SK-N-SH (cell line): ENCODE results near the gene TNK2. TPM values are rescaled to one million over a fixed set of nuclear protein-coding genes. Genes with fewer than 3 reads are reported as not detected.

Experiments
- CTCF ChIA-PET: fragments of 300-600, 350-600 bp; formaldehyde crosslinking; extraction: SDS; loops from one replicate; lab custom pipeline; 2021; lab: Yijun Ruan, JAX
- POLR2A ChIA-PET: fragments of 350-600 bp; sonication (Branson Sonifier 250); formaldehyde crosslinking; extraction: SDS; loops from one replicate; lab custom pipeline; 2020; ENCODE audit warnings: antibody characterized with exemption, inconsistent platforms; lab: Yijun Ruan, JAX
- DNase-seq: peaks from one replicate; pipeline ENCODE4 v3.0.0; 2012
- H2AFZ ChIP-seq: fragments of 200-600 bp; sonication (generic); 2 replicates; pipeline ENCODE4 v1.8.1; 2016; ENCODE audit warnings: antibody characterized with exemption, mild to moderate bottlenecking, low read depth
- H3F3A ChIP-seq: fragments of 200-600 bp; sonication (generic); replicated peaks from 2 replicates; pipeline ENCODE3; 2016; ENCODE audit warnings: antibody characterized with exemption, mild to moderate bottlenecking; ENCODE audit not compliant: insufficient read depth
- H3K27ac ChIP-seq, 2 experiments: fragments of 200-500 bp in 1 of 2; fragments of 200-600 bp in 1 of 2; sonication (Bioruptor generic) in 1 of 2; sonication (generic), shearing (Covaris generic) in 1 of 2; 2 replicates each; pipeline versions ENCODE4 v1.5.1 to v1.6.1; 2014 to 2016; ENCODE audit warnings: low read depth in 2 of 2, inconsistent platforms in 1 of 2, low read length in 1 of 2, mild to moderate bottlenecking in 1 of 2, mixed read lengths in 1 of 2
- H3K27me3 ChIP-seq: fragments of 200-600 bp; sonication (generic), shearing (Covaris generic); 2 replicates; pipeline ENCODE4 v1.6.1; 2016; ENCODE audit warnings: mixed run types; ENCODE audit not compliant: insufficient read depth
- H3K36me3 ChIP-seq, 2 experiments: fragments of 200-500 bp in 1 of 2; fragments of 200-600 bp in 1 of 2; sonication (Bioruptor generic) in 1 of 2; sonication (generic) in 1 of 2; replicated peaks in 1 of 2; 2 replicates each; pipeline versions ENCODE3 to v1.5.1; 2014 to 2016; ENCODE audit warnings: low read length in 1 of 2, mild to moderate bottlenecking in 1 of 2; ENCODE audit not compliant: insufficient read depth in 2 of 2, control insufficient read depth in 1 of 2
- H3K4me1 ChIP-seq, 2 experiments: fragments of 200-500 bp in 1 of 2; fragments of 200-600 bp in 1 of 2; sonication (Bioruptor generic) in 1 of 2; sonication (generic), shearing (Covaris generic) in 1 of 2; 2 replicates each; pipeline versions ENCODE4 v1.5.1 to v1.6.1; 2014 to 2016; ENCODE audit warnings: low read depth in 1 of 2, low read length in 1 of 2, mixed run types in 1 of 2; ENCODE audit not compliant: insufficient read depth in 2 of 2, control insufficient read depth in 1 of 2
- H3K4me2 ChIP-seq: fragments of 200-600 bp; sonication (generic), shearing (Covaris generic); 2 replicates; pipeline ENCODE4 v1.6.1; 2017; ENCODE audit warnings: mixed run types
- H3K4me3 ChIP-seq, 2 experiments: fragments of 200-500 bp in 1 of 2; fragments of 200-600 bp in 1 of 2; sonication (Bioruptor generic) in 1 of 2; sonication (generic), shearing (Covaris generic) in 1 of 2; 2 replicates each; pipeline versions ENCODE4 v1.5.1 to v1.8.1; 2014 to 2016; ENCODE audit warnings: low read depth in 2 of 2, inconsistent platforms in 1 of 2, low read length in 1 of 2, mild to moderate bottlenecking in 1 of 2, mixed read lengths in 1 of 2, moderate library complexity in 1 of 2
- H3K79me2 ChIP-seq: fragments of 200-600 bp; sonication (generic); 2 replicates; pipeline ENCODE4 v1.8.1; 2017; ENCODE audit warnings: mild to moderate bottlenecking; ENCODE audit not compliant: insufficient read depth
- H3K9ac ChIP-seq: fragments of 200-600 bp; sonication (generic); 2 replicates; pipeline ENCODE4 v1.6.1; 2017; ENCODE audit warnings: mixed run types
- H3K9me2 ChIP-seq: fragments of 200-600 bp; sonication (generic); 2 replicates; pipeline ENCODE4 v1.6.1; 2017; ENCODE audit warnings: mixed run types
- H3K9me3 ChIP-seq: fragments of 200-600 bp; sonication (generic); 2 replicates; pipeline ENCODE4 v1.6.1; 2017; ENCODE audit warnings: mixed run types, mild to moderate bottlenecking, moderate library complexity
- H4K20me1 ChIP-seq: fragments of 200-600 bp; sonication (generic); 2 replicates; pipeline ENCODE4 v1.6.1; 2017; ENCODE audit warnings: mild to moderate bottlenecking, mixed run types; ENCODE audit not compliant: insufficient read depth
- CHD2 ChIP-seq: fragments of 150-350 bp; IDR thresholded peaks from 2 replicates; pipeline ENCODE4 v1.6.1; 2018; ENCODE audit warnings: low read length; ENCODE audit not compliant: partially characterized antibody
- ELF1 ChIP-seq: IDR thresholded peaks from 2 replicates; pipeline ENCODE4 v1.4.0; 2012
- EP300 ChIP-seq, 2 experiments: IDR thresholded peaks; 2 replicates each; pipeline versions ENCODE4 v1.4.0 to v1.6.1; 2012; ENCODE audit warnings: borderline replicate concordance in 1 of 2, low read depth in 1 of 2, low read length in 1 of 2
- EZH2phosphoT487 ChIP-seq: fragments of 200-600 bp; sonication (generic); IDR thresholded peaks from 2 replicates; pipeline ENCODE4 v1.6.1; 2017; ENCODE audit warnings: low read depth, mixed run types, mild to moderate bottlenecking, antibody characterized with exemption, moderate library complexity, borderline replicate concordance
- FOSL2 ChIP-seq: IDR thresholded peaks from 2 replicates; pipeline ENCODE4 v1.4.0; 2012; ENCODE audit warnings: low read depth, mild to moderate bottlenecking, moderate library complexity, borderline replicate concordance
- FOXM1 ChIP-seq: IDR thresholded peaks from 2 replicates; pipeline ENCODE4 v1.4.0; 2012; ENCODE audit warnings: low read depth, mild to moderate bottlenecking
- GABPA ChIP-seq: IDR thresholded peaks from 2 replicates; pipeline ENCODE4 v1.4.0; 2012; ENCODE audit warnings: low read depth, mild to moderate bottlenecking
- GATA2 ChIP-seq: sonication (generic); formaldehyde crosslinking; IDR thresholded peaks from 2 replicates; pipeline ENCODE4 v1.5.0; 2020; ENCODE audit warnings: mild to moderate bottlenecking, missing genetic modification reagents
- IRF3 ChIP-seq: fragments of 150-350 bp; IDR thresholded peaks from 2 replicates; pipeline ENCODE4 v1.6.1; 2016; ENCODE audit warnings: mild to moderate bottlenecking, low read depth, low read length
- JUND ChIP-seq: IDR thresholded peaks from 2 replicates; pipeline ENCODE4 v1.4.0; 2012
- MAX ChIP-seq: IDR thresholded peaks from 2 replicates; pipeline ENCODE4 v1.4.0; 2012; ENCODE audit warnings: low read depth
- MXI1 ChIP-seq: IDR thresholded peaks from 2 replicates; pipeline ENCODE4 v1.6.1; 2012; ENCODE audit warnings: mild to moderate bottlenecking, low read depth, low read length, improper control_type of control experiment
- NFIC ChIP-seq: IDR thresholded peaks from 2 replicates; pipeline ENCODE4 v1.4.0; 2012; ENCODE audit warnings: borderline replicate concordance
- RAD21 ChIP-seq: IDR thresholded peaks from 2 replicates; pipeline ENCODE4 v1.6.1; 2012; ENCODE audit warnings: mild to moderate bottlenecking, low read length
- RCOR1 ChIP-seq: fragments of 150-350 bp; IDR thresholded peaks from 2 replicates; pipeline ENCODE4 v1.6.1; 2017; ENCODE audit warnings: antibody characterized with exemption, low read length
- RXRA ChIP-seq: IDR thresholded peaks from 2 replicates; pipeline ENCODE4 v1.4.0; 2012; ENCODE audit warnings: low read depth, mild to moderate bottlenecking, borderline replicate concordance
- SMC3 ChIP-seq: IDR thresholded peaks from 2 replicates; pipeline ENCODE4 v1.6.1; 2012; ENCODE audit warnings: low read depth, low read length, improper control_type of control experiment
- TCF12 ChIP-seq: IDR thresholded peaks from 2 replicates; pipeline ENCODE4 v1.4.0; 2012
- TEAD4 ChIP-seq: IDR thresholded peaks from 2 replicates; pipeline ENCODE4 v1.4.0; 2012; ENCODE audit warnings: mild to moderate bottlenecking, borderline replicate concordance; ENCODE audit not compliant: insufficient read depth
- YY1 ChIP-seq: IDR thresholded peaks from 2 replicates; pipeline ENCODE4 v1.4.0; 2012; ENCODE audit warnings: low read depth, mild to moderate bottlenecking
- WGBS: methylation state at CpG from one replicate; pipeline ENCODE4 v1.1.6; 2017; ENCODE audit warnings: low lambda C conversion rate; 5-methylcytosine and 5-hydroxymethylcytosine counted together
- polyA plus RNA-seq, 3 experiments: library from polyadenylated mRNA; depleted of rRNA; stranded (reverse); fragments of >200 nt; gene quantifications; 2 replicates each; pipeline ENCODE4 v1.2.3, GENCODE V29; 2012
- TF ChIP-seq, protein P1 (sequence below): IDR thresholded peaks from 2 replicates; pipeline ENCODE4 v1.4.0; 2012; ENCODE audit warnings: low read depth, borderline replicate concordance
- TF ChIP-seq, protein P2 (sequence below): IDR thresholded peaks from 2 replicates; pipeline ENCODE4 v1.4.0; 2012; ENCODE audit warnings: low read depth, borderline replicate concordance
- TF ChIP-seq, protein P3 (sequence below): fragments of 200-600 bp; sonication (generic); IDR thresholded peaks from 2 replicates; pipeline ENCODE4 v1.6.1; 2017; ENCODE audit warnings: antibody characterized with exemption, mild to moderate bottlenecking, moderate library complexity
- TF ChIP-seq, protein P4 (sequence below): IDR thresholded peaks from 2 replicates; pipeline ENCODE4; 2012

The TNK2 gene
- polyA plus RNA-seq, 1 of the 3 experiments (the other 2 are of a cell fraction): 17.3 TPM

DNA sequence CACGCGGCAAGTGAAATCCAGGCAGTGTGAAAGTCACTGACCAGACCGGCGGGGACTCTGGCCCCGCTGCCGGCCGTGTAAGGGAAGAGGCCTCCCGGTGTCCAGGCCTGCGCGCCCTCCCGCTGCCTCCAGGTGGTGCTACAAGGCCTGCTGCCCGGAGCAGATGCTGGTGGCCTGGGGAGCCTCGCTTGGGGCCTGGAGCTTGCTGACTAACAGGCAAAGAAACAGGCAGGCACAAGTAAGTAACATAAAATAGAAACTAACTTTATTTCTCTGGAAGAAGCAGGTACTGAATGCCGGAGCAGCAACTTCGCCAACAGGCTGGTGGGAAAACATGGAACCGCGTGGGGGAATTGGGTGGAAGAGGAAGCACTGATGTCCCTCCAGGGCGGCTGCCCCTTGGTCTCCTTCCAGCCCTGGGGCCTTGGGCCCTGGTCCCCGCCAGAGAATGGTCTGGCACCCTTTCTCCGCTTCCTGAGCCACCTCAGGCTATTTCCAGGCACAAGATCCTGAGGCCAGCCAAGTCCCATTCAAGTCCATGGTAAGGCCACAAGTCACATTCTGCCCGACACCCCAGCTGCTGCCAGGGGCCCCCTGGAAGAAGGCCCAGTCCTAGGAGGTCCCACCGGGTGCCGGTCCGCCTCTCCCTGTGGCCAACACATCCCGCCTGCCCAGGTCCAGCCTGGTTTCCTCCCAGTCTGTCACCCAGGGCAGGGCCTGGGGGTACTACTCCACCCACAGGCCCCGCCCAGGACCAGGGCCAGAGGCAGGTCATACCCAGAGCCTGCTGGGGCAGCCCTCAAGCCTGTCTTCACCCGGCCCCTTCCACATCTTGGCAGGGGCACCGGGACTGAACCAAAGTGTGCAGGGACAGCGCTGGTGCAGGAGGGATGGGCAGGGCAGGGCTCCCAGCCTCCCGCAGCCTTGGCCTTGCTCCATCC lies 45.0 kb downstream of the TNK2 start:
- H3K79me2 ChIP-seq: no peaks in the 10 kb centered on the region
- no peaks in the 10 kb centered on the region for H3K9me2 ChIP-seq
- H3K27ac ChIP-seq: peak overlapping the region in 1 of 2 experiments; percentile 1; a peak in 2 of 4 replicates
- H3K36me3 ChIP-seq: peaks cover 0 to 28% of the 10 kb centered on the region in 2 experiments
- DNase-seq: peak; percentile 94
- H3K27me3 ChIP-seq: no peaks in the 10 kb centered on the region
- no peak overlapping the region for H2AFZ ChIP-seq
- H3K4me2 ChIP-seq: no peak overlapping the region
- 50% methylated on average over 15 of the region's 30 CpGs for WGBS
- H4K20me1 ChIP-seq: no peaks in the 10 kb centered on the region
- ChIA-PET POLR2A (interaction anchor here (0.6 kb wide), 1 partner anchor 32 kb away, joined by 3 read pairs; no protein-coding TSS in a partner anchor), CTCF (interaction anchor here (0.6 to 16.4 kb wide), 9 partner anchors 8 to 328 kb away, joined by 3 to 606 read pairs (median 4); partner anchors contain the start of gene TNK2)
- H3K4me3 ChIP-seq: no peak overlapping the region; a peak in 1 of 4 replicates
- peaks cover 12% of the 10 kb centered on the region for H3F3A ChIP-seq
- H3K9me3 ChIP-seq: no peaks in the 10 kb centered on the region
- H3K9ac ChIP-seq: no peak overlapping the region
- H3K4me1 ChIP-seq: peaks cover 0 to 6% of the 10 kb centered on the region in 2 experiments; a peak in 1 of 4 replicates
- TF ChIP-seq, protein P1, sequence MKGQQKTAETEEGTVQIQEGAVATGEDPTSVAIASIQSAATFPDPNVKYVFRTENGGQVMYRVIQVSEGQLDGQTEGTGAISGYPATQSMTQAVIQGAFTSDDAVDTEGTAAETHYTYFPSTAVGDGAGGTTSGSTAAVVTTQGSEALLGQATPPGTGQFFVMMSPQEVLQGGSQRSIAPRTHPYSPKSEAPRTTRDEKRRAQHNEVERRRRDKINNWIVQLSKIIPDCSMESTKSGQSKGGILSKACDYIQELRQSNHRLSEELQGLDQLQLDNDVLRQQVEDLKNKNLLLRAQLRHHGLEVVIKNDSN: no peak
- TF ChIP-seq FOSL2 (no peak), EZH2phosphoT487 (no peak), RXRA (no peak), RCOR1 (no peak), MAX (peak; percentile 49; the same call in 1 of the 2 replicates), MXI1 (peak; percentile 44; the same call in 1 of the 2 replicates), RAD21 (peak; percentile 87), TCF12 (peak; percentile 35; the same call in 1 of the 2 replicates), SMC3 (peak; percentile 97), JUND (no peak), YY1 (no peak), CHD2 (no peak), EP300 (IDR thresholded peaks at IDR 0.05; ENCODE audit: borderline replicate concordance in 1 of 2, low read depth in 1 of 2, low read length in 1 of 2) (no peak), IRF3 (no peak), GABPA (no peak), GATA2 (CRISPR knock-in tag) (no peak), NFIC (no peak), FOXM1 (no peak), TEAD4 (no peak), ELF1 (no peak)
- TF ChIP-seq, protein P2, sequence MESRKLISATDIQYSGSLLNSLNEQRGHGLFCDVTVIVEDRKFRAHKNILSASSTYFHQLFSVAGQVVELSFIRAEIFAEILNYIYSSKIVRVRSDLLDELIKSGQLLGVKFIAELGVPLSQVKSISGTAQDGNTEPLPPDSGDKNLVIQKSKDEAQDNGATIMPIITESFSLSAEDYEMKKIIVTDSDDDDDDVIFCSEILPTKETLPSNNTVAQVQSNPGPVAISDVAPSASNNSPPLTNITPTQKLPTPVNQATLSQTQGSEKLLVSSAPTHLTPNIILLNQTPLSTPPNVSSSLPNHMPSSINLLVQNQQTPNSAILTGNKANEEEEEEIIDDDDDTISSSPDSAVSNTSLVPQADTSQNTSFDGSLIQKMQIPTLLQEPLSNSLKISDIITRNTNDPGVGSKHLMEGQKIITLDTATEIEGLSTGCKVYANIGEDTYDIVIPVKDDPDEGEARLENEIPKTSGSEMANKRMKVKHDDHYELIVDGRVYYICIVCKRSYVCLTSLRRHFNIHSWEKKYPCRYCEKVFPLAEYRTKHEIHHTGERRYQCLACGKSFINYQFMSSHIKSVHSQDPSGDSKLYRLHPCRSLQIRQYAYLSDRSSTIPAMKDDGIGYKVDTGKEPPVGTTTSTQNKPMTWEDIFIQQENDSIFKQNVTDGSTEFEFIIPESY: no peak
- TF ChIP-seq, protein P3, sequence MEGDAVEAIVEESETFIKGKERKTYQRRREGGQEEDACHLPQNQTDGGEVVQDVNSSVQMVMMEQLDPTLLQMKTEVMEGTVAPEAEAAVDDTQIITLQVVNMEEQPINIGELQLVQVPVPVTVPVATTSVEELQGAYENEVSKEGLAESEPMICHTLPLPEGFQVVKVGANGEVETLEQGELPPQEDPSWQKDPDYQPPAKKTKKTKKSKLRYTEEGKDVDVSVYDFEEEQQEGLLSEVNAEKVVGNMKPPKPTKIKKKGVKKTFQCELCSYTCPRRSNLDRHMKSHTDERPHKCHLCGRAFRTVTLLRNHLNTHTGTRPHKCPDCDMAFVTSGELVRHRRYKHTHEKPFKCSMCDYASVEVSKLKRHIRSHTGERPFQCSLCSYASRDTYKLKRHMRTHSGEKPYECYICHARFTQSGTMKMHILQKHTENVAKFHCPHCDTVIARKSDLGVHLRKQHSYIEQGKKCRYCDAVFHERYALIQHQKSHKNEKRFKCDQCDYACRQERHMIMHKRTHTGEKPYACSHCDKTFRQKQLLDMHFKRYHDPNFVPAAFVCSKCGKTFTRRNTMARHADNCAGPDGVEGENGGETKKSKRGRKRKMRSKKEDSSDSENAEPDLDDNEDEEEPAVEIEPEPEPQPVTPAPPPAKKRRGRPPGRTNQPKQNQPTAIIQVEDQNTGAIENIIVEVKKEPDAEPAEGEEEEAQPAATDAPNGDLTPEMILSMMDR: peak; percentile 89
- TF ChIP-seq, protein P4, sequence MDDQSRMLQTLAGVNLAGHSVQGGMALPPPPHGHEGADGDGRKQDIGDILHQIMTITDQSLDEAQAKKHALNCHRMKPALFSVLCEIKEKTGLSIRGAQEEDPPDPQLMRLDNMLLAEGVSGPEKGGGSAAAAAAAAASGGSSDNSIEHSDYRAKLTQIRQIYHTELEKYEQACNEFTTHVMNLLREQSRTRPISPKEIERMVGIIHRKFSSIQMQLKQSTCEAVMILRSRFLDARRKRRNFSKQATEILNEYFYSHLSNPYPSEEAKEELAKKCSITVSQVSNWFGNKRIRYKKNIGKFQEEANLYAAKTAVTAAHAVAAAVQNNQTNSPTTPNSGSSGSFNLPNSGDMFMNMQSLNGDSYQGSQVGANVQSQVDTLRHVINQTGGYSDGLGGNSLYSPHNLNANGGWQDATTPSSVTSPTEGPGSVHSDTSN: no peak
